GM20000 (cell line): ENCODE measurements around the gene FOXN1.
"Not testable (repeated sequence)": the region's sequence is repeated elsewhere in the genome, so short reads cannot be mapped to it uniquely, and the experiment has no call there.

ENCODE experiments used
- DNase-seq: peaks from one replicate; pipeline ENCODE4 v3.0.0; 2012; ENCODE audit warnings: low spot score
- TF ChIP-seq, protein P1 (sequence below): IDR thresholded peaks from 2 replicates; pipeline ENCODE4 v1.5.1; 2012; ENCODE audit warnings: mild to moderate bottlenecking, control low read depth; ENCODE audit errors: extremely low read depth, missing control alignments

FOXN1 gene, protein sequence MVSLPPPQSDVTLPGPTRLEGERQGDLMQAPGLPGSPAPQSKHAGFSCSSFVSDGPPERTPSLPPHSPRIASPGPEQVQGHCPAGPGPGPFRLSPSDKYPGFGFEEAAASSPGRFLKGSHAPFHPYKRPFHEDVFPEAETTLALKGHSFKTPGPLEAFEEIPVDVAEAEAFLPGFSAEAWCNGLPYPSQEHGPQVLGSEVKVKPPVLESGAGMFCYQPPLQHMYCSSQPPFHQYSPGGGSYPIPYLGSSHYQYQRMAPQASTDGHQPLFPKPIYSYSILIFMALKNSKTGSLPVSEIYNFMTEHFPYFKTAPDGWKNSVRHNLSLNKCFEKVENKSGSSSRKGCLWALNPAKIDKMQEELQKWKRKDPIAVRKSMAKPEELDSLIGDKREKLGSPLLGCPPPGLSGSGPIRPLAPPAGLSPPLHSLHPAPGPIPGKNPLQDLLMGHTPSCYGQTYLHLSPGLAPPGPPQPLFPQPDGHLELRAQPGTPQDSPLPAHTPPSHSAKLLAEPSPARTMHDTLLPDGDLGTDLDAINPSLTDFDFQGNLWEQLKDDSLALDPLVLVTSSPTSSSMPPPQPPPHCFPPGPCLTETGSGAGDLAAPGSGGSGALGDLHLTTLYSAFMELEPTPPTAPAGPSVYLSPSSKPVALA

DNA sequence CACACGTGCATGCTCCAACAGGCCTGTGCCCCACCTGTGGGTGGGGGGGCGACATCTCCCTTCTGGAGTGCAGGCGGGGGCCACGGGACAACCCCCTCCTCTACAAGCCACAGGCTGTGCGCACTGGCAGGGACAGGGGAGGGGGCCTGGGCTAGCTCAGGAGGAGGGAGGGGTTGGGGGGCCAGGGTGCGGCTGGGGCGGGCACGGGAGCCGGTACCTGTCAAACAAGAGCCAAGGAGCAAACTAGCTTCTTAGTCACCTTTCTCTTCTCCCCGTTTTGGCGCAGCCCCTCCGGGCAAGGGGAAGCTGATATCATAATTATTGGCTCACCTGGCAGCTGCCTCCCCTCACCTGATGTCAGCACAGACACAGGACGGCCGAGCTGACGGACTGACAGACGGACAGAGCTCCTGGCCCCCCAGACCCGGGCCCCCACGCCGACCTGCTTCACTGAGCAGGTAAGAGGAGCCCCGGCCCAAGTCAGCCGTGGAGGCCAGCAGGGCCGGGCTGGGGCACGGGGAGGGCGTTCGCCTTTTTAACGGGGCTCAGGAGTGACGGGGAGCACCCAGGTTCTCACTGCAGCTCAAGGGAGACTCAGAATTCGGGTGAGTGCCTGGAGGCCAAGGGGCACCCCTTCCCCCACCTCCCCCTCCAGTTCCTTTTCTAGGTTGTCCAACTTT, at the start of gene FOXN1:
TSS of gene FOXN1 (plus strand) at position 363 of the 680 bp plus-strand sequence. CDS start 17,622 bp downstream, outside the sequence.
- TF ChIP-seq, protein P1, sequence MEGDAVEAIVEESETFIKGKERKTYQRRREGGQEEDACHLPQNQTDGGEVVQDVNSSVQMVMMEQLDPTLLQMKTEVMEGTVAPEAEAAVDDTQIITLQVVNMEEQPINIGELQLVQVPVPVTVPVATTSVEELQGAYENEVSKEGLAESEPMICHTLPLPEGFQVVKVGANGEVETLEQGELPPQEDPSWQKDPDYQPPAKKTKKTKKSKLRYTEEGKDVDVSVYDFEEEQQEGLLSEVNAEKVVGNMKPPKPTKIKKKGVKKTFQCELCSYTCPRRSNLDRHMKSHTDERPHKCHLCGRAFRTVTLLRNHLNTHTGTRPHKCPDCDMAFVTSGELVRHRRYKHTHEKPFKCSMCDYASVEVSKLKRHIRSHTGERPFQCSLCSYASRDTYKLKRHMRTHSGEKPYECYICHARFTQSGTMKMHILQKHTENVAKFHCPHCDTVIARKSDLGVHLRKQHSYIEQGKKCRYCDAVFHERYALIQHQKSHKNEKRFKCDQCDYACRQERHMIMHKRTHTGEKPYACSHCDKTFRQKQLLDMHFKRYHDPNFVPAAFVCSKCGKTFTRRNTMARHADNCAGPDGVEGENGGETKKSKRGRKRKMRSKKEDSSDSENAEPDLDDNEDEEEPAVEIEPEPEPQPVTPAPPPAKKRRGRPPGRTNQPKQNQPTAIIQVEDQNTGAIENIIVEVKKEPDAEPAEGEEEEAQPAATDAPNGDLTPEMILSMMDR, result no peak
- DNase-seq, result no peak

DNA sequence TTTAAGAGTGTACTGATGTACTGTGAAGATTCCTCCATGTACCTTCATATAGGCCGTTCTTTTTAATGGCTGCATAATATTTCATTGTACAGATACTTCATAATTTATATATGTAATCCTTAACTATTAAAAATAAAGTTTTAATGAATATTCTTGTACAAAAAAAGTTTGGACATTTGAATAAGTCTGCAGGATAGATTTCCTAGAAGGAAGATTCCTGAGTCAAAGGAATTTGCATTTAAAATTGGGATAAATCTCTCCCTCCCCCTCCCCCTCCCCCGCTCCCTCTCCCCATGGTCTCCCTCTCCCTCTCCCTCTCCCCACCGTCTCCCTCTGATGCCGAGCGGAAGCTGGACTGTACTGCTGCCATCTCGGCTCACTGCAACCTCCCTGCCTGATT, 48.3 kb upstream of the FOXN1 start:
- TF ChIP-seq, protein P1, result no peak
- DNase-seq, result no peak

DNA sequence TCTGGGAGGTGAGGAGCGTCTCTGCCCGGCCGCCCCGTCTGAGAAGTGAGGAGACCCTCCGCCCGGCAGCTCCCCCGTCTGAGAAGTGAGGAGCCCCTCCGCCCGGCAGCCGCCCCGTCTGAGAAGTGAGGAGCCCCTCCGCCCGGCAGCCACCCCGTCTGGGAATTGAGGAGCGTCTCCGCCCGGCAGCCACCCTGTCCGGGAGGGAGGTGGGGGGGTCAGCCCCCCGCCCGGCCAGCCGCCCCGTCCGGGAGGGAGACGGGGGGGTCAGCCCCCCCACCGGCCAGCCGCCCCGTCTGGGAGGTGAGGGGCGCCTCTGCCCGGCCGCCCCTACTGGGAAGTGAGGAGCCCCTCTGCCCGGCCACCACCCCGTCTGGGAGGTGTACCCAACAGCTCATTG, 47.3 kb upstream of the FOXN1 start:
- not testable (repeated sequence) for DNase-seq

DNA sequence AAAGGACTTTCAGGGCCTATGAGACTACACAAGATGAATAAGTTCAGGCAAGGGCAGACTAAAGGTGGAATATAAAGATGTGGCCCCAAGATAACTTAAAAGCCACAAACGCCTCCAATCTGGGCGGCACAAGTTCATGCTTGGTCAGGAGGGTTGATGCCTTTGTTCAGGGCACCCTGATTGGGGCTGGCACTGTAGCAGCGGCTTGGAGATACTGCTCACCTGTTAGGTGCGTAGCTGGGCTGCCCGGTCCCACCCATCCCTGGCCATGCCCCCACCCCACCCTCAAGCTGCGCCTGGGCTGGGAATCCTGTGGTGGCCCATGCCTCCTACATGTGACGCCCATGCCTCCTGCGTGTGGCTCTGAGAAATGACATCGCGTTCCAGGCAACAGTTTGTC, 45.2 kb upstream of the FOXN1 start:
- TF ChIP-seq, protein P1, result no peak
- no peak for DNase-seq

DNA sequence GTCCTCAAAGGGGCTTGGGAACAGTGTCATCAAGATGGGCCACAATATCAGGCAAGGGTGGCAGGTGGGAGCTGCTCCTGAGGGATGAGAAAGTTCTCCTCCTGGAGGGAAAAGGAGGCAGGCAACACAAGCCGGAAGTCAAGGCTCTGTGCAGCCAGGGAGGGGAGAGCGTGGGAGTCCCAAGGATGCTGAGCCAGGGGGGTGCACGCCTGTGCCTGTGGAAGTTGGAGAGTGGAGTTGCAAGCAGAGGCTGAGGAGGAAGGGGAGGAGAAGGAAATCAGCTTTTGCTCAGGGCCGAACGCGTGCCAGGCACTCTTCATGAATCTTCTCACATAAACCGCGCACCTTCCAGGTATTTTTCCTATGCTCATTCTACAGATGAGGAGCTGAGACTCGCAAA, 40.1 kb upstream of the FOXN1 start:
- TF ChIP-seq, protein P1, result no peak
- no peak for DNase-seq

DNA sequence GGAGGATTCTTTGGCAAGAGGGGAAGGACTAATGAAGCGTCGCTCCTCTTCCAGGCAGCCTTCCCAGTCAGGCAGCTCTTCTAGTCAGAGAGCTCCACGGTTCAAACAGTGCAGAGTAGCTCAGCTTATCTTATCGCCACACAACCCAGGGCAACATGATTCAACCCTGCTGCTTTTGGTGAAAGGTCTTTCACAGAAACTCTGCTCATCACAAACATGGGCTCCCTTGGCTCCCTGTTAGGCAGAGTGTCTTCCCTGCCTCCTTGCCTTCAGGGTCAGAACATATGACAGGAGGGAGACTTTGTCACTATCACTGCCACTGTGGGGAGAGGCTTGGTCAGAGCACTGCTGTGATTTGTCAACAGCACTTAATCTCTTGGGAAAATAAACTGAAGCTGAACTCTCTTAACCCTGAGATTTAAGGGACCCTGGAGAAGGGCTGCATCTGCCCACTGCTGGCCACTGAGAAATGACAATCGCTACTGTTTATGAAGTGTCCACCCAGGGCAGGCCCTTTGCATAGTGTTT, 39.6 kb upstream of the FOXN1 start:
- TF ChIP-seq, protein P1, result no peak

DNA sequence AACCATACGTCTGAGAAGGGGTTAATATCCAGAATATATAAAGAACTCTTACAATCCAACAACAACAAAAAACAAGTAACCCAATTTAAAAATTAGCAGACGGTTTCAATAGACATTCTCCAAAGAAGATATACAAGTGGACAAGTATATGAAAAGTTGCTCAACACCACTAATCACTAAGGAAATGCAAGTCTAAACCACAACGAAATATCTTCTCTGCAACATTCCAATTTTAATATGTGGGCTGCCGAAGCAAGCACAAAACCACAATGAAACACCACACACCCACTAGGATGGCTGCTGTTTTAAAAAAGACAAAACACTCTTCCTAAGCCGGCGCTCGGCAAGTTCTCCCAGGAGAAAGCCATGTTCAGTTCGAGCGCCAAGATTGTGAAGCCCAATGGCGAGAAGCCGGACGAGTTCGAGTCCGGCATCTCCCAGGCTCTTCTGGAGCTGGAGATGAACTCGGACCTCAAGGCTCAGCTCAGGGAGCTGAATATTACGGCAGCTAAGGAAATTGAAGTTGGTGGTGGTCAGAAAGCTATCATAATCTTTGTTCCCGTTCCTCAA, 38.6 kb upstream of the FOXN1 start:
- TF ChIP-seq, protein P1, result no peak
- no peak for DNase-seq

More for the DNA sequence above, 39.6 kb upstream of the FOXN1 start:
- DNase-seq, result no peak

DNA sequence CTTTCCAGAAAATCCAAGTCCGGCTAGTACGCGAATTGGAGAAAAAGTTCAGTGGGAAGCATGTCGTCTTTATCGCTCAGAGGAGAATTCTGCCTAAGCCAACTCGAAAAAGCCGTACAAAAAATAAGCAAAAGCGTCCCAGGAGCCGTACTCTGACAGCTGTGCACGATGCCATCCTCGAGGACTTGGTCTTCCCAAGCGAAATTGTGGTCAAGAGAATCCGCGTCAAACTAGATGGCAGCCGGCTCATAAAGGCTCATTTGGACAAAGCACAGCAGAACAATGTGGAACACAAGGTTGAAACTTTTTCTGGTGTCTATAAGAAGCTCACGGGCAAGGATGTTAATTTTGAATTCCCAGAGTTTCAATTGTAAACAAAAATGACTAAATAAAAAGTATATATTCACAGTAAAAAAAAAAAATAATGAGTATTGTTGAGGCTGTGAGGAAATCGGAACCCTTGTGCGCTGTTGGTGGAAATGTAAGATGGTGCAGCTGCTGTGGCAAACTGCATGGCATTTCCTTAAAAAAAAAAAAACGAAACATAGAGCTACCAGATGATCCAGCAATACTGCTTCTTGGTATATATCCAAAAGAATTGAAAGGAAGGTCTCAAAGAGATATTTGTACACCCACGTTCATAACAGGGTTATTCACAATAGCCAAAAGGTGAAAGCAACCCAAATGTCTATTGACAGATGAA, 38.0 kb upstream of the FOXN1 start:
- not testable (repeated sequence) for DNase-seq
